Measurements from ENCODE around the gene CYTIP.
"Not testable (repeated sequence)": the region's sequence is repeated elsewhere in the genome, so short reads cannot be mapped to it uniquely, and the experiment has no call there.

Gene CYTIP

GRCh38 chr2:157421331-157421944 lies 22.5 kb downstream of the CYTIP start:
- no peak for DNase-seq

DNA sequence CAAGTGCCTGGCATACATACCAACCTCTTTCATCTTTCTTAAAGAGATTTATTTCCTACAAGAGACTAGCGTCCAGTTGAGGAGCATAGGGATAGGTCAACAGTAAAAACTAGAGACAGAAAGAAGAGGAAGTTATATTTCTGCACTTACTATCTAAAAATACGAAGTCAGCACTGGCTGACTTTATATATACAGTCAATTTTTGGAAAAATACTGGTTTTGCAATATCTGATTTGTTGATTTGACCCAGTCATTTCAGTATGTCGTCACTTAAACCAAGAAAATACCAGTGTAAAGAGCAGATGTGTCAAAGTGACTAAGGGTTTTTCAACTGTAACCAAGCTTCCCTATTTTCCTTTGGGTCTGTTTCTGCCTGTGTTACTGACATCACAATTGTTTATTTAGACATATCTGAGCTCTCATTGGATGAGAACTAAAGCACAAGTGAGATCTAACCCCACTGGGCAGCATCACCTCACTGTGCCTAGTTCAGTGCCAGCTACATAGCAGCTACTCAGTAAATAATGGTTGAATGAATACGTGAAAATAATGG lies 23.0 kb downstream of the CYTIP start:
- peak; percentile 68 for DNase-seq

DNA sequence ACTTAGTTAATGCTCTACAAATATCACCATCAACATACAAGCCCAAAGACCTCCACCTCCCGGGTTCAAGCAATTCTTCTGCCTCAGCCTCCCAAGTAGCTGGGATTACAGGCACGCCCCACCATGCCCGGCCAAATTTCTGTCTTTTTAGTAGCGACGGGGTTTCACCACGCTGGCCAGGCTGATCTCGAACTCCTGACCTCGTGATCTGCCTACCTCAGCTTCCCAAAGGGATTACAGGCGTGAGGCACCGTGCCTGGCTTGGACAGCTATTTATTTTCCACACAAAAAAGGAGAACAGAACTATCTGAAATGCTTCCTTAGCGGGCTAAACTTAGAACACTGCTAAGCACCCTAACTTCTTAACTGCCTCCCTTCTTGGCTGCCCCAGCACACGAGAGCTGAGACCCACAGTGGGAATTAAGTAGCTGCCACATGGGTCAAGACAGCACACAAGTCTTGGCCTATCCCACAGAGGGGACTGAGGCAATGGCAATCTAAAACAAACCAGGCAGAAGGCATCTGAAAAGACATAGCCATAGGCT lies 24.8 kb downstream of the CYTIP start:
- peak; percentile 10 for DNase-seq

DNA sequence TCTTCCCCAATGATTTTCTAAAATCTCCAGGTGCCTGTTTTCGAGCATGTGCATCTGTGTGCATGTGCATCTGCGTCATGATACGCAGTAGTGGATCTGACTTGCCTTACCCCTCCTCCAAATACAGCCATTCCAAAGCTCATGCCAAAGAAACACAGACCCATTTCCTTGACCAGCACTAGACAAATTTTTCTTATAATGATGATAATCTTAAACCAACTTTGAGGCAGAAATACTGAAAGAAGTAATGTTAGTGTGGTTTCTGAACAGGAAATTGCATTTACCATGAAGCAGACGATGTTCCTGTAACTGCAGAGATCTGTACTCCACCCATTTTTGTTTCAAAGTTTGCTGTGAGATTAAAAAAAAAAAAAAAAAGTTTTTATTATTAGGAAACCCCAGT lies 25.6 kb downstream of the CYTIP start:
- peak; percentile 82 for DNase-seq

DNA sequence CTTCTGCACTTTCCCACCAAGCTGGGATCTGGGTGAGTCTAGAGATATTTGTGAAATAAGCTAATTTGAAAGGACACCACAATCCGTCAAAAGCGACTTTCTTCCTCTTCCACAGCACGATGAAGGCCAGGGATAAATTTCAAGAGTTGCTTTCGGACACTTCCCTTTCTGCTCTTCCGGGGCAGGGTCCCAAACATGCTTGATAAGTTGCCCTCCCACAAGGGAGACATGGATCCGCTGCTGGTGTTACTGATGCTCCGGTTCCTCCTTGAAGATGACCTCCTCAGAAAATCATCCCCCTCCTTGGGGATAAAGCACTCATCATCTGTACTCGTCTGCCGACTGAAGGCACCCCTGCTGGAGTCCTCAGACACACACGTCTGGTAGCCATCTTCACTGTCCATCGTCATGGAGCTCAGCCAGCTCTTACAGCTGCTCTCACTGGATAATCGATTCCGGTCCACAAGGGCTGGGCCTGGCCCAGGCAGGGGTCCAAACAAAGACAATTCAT lies 28.2 kb downstream of the CYTIP start:
- peak; percentile 18 for DNase-seq

DNA sequence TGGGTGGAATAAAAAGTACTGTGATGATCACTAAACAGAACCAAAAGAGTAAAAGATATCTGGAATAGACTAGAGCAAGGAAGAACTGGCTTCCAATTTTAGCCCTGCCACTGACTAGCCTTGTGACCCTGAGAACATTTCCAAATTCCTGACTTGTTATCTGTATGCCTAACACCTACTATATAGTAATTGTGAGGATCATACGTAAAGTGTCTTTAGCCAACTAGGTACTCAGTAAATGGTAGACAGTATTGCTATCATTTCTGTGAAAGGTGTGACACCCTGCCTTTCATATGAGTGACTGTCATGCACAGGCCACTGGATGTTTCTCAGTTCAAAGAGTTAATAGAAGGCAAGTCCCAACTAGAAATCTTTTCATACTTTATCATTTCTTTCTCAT lies 29.8 kb downstream of the CYTIP start:
- peak; percentile 54 for DNase-seq

DNA sequence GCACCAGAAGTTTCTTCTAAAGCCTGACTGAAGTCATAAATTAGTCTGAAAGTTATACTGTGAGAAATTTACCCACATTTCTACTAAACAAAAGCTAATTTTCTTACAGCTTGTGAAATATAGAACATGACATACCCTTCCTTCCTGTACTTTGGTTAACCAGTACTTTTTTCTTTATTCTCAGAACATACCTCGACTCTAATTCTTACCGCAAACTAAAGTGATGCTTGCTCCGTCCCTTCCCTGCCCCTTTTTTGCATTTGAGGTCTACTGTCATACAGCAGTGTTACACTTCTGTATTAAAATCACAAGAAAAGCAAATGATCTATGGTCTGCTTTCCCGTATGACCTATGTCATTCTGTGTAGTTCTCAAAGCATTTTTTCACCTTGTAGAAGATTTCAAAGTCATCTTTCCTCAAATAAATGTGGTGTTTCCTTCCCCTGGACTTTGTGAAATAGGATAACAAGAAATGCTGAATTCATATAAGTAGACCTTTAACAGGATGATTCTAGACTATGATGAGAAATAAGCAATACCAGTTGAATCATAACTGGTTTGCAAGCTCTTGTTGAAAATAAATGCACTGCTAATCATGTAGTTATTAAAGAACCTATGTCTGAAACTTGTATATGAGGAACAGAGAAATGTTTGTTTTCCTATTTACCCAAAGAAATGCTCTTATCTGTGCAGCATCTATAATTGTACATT lies 30.4 kb downstream of the CYTIP start:
- DNase-seq = peak; percentile 88

DNA sequence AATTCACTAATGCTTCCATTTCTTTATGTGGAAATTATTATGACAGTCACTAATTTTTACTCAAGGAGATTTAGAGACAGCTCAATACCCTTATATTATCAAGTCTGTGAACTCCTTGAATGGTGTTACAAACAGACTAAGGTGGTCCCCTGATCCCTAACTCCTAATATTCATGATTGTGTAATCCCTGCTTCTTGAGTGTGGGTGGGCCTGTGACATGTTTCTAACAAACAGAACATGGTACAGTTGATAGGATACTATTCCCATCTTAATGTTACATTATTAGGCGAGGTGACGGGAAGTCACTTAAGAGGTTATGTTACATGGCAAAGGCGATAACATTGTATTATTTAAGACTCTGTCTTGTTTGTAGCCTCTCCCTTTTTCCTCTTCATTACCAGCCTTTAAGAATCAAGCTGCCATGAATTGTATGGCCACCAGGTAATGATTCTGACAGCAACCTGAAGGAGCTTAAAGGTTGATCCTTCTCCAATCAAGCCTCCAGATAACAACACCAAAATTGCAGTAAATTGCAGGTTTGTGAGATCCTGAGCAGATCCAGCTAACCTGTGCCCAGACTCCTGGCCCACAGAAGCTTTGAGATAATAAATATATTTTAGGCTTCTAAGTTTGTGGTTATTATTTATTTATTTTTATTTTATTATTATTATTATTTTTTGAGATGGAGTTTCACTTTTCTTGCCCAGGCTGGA lies 32.1 kb downstream of the CYTIP start:
- DNase-seq = no peak

DNA sequence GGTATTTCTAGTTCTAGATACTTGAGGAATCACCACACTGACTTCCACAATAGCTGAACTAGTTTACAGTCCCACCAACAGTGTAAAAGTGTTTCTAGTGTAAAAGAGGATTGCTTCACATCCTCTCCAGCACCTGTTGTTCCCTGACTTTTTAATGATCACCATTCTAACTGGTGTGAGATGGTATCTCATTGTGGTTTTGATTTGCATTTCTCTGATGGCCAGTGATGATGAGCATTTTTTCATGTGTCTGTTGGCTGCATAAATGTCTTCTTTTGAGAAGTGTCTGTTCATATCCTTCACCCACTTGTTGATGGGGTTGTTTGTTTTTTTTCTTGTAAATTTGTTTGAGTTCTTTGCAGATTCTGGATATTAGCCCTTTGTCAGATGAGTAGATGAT lies 38.5 kb downstream of the CYTIP start:
- DNase-seq = not testable (repeated sequence)

DNA sequence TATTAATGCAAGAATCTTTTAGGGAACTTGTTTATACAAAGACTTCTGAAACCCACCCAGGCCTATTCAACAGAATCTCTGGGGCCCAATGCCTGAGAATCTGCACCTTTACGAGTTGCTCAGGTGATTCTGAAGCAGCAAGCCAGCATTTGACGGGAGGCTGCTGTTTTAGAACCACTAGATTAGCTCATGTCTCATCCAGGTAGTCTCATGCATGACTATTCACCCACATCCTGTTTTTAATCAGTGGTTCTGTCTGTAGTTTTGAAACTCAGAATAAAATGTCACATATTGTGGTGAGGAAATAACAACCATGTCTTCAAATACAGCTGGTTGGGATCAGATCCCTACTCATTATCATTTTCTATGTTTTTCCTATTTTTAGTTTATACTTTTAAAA lies 39.5 kb downstream of the CYTIP start:
- DNase-seq = peak; percentile 91

DNA sequence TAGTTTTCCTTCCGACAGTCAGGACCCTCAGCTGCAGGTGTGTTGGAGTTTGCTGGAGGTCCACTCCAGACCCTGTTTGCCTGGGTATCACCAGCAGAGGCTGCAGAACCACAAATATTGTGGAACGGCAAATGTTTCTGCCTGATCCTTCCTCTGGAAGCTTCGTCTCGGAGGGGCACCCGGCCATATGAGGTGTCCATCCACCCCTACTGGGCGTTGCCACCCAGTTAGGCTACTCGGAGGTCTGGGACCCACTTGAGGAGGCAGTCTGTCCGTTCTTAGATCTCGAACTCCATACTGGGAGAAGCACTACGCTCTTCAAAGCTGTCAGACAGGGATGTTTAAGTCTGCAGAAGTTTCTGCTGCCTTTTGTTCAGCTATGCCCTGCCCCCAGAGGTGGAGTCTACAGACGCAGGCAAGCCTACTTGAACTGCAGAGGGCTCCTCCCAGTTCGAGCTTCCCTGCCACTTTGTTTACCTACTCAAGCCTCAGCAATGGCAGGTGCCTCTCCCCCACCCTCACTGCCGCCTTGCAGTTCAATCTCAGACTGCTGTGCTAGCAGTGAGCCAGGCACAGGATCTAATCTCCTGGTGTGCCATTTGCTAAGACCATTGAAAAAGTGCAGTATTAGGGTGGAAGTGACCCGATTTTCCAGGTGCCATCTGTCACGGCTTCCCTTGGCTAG lies 40.9 kb downstream of the CYTIP start:
- not testable (repeated sequence) for DNase-seq

- no peak for DNase-seq
Observed at GRCh38 chr2:157395811-157396210, 48.1 kb downstream of the CYTIP start.

GRCh38 chr2:157394928-157395327 lies 49.0 kb downstream of the CYTIP start:
- no peak for DNase-seq

DNA sequence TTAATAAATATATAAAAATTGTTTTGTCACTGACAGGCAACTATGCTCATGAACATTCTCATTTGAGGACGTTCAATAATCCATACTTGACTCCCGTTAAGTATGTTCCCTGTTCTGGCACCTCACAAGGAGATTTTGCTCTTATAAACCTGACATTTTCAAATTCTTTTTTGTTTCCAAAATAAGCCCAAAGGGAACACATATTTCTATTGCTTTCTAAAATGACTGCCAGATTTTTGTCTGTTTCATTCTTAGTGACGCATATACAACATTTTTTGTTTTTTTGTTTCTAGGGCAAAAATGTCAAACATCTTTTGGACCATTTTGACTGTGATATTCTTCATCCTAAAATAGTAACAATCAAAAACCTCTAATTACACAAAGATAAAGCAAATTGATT lies 50.5 kb downstream of the CYTIP start:
- no peak for DNase-seq

DNA sequence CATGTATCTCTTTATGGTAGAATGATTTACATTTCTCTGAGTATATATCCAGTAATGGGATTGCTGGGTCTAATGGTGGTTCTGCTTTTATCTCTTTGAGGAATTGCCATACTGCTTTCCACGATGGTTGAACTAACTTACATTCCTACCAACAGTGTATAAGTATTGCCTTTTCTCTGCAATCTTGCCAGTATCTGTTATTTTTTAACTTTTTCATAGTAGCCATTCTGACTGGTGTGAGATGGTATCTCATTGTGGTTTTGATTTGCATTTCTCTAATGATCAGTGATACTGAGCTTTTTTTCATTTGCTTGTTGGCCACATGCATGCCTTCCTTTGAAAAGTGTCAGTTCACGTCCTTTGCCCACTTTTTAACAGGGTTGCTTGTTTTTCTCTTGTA lies 55.1 kb downstream of the CYTIP start:
- DNase-seq = no peak

DNA sequence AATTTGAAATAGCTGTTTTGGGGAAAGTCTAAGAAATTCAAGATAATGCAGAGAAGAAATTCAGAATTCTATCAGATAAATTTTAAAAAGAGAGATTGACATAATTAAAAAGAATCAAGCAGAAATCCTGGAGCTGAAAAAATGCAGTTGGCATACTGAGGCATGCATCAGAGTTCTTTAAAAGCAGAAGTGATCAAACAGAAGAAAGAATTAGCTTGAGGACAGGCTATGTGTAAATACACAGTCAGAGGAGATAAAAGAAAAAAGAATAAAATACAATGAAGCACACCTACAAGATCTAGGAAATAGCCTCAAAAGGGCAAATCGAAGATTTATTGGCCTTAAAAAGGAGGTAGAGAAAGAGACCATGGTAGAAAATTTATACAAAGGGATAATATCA lies 57.1 kb downstream of the CYTIP start:
- no peak for DNase-seq

GRCh38 chr2:157386247-157386646 lies 57.6 kb downstream of the CYTIP start:
- no peak for DNase-seq

GRCh38 chr2:157377861-157378260 lies 66.0 kb downstream of the CYTIP start:
- no peak for DNase-seq

DNA sequence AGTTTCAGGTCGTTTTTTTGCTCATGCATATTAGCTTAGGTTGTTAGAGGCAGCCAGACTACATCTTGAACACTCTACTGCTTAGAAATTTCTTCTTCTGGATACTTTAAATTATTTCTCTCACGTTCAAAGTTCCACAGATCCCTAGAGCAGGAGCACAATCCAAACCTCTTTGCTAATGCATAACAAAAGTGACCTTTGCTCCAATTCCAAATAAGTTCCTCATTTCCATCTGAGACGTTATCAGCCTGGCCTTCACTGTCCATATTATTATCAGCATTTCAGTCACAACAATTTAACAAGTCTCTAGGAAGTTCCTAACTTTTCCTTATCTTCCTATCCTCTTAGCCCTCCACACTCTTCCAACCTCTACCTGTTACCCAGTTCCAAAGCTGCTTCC lies 67.8 kb downstream of the CYTIP start:
- no peak for DNase-seq

GRCh38 chr2:157375384-157375783 lies 68.5 kb downstream of the CYTIP start:
- DNase-seq = no peak

- not testable (repeated sequence) for DNase-seq
Observed at GRCh38 chr2:157368508-157368907, 75.4 kb downstream of the CYTIP start.

- DNase-seq = no peak
Observed at GRCh38 chr2:157367704-157368103, 76.2 kb downstream of the CYTIP start.

All from CD4-positive, alpha-beta T cell treated with Interleukin-17A for 1 hour (primary cell).